Coronary artery (tissue), 2 donors: Measurements from ENCODE around the gene S1PR3.
A peak's percentile ranks its signal among the peaks of the same experiment; 100 is the strongest.

Experiments
- DNase-seq: peaks from one replicate; pipeline ENCODE4 v3.0.0-alpha.2; 2017; ENCODE audit warnings: low spot score
- H3K27ac ChIP-seq, 2 donors: fragments of 200-600 bp; sonication (generic); one replicate each; pipeline ENCODE4 v1.5.1; 2016 to 2019
- H3K4me3 ChIP-seq: fragments of 200-600 bp; sonication (generic); 2 replicates; pipeline ENCODE4 v1.5.1; 2016; ENCODE audit warnings: mild to moderate bottlenecking, moderate library complexity
- CTCF ChIP-seq: fragments of 200-600 bp; sonication (generic); IDR thresholded peaks from one replicate; pipeline ENCODE4 v1.5.1; 2019; ENCODE audit warnings: antibody characterized with exemption

S1PR3 gene

GRCh38 chr9:88985616-88986015, 5.7 kb upstream of the S1PR3 start:
- no peak for TF ChIP-seq CTCF
- DNase-seq, result no peak
- H3K4me3 ChIP-seq, result no peak overlapping the region
- no peak overlapping the region for H3K27ac ChIP-seq

GRCh38 chr9:88986776-88987175, 4.5 kb upstream of the S1PR3 start:
- DNase-seq, result no peak
- H3K27ac ChIP-seq, result no peak overlapping the region
- no peak for TF ChIP-seq CTCF
- H3K4me3 ChIP-seq, result no peak overlapping the region

GRCh38 chr9:88987661-88988060, 3.6 kb upstream of the S1PR3 start:
- no peak for DNase-seq
- H3K27ac ChIP-seq, result no peak overlapping the region
- TF ChIP-seq CTCF, result no peak
- H3K4me3 ChIP-seq, result no peak overlapping the region

- Histone ChIP-seq H3K4me3 (no peak overlapping the region), H3K27ac (peak overlapping the region in 1 of 2 donors; percentile 67)
- TF ChIP-seq CTCF, result no peak
- DNase-seq, result peak; percentile 70
Measured at GRCh38 chr9:88988796-88989641, 2.2 kb upstream of the S1PR3 start.

GRCh38 chr9:88990041-88990728, 1.1 kb upstream of the S1PR3 start:
- no peak for TF ChIP-seq CTCF
- peak; percentile 50 for DNase-seq
- Histone ChIP-seq H3K27ac (peak overlapping the region; percentile 91 to 98), H3K4me3 (peak overlapping the region; percentile 99)

GRCh38 chr9:88990729-88991065, 571 bp upstream of the S1PR3 start:
- no peak for TF ChIP-seq CTCF
- Histone ChIP-seq H3K4me3 (peak overlapping the region; percentile 99), H3K27ac (peak overlapping the region; percentile 91 to 98)
- DNase-seq, result no peak

GRCh38 chr9:88992556-88992955, 1.3 kb downstream of the S1PR3 start:
- Histone ChIP-seq H3K4me3 (peak overlapping the region; percentile 99), H3K27ac (peak overlapping the region in 1 of 2 donors; percentile 91)
- no peak for TF ChIP-seq CTCF

More at GRCh38 chr9:88992556-88992955, 1.3 kb downstream of the S1PR3 start:
- peak; percentile 72 for DNase-seq
